Adrenal gland (tissue), 12 donors: Measurements from ENCODE around the gene TOR1AIP1. TPM values are rescaled to one million over a fixed set of nuclear protein-coding genes. Genes with fewer than 3 reads are reported as not detected.

ENCODE experiments used
- DNase-seq, 7 donors: peaks; one replicate each; pipeline ENCODE4 v3.0.0-alpha.2; 2019 to 2020
- H3K27ac ChIP-seq, 5 donors: fragments of 200-600 bp; sonication (generic) in 4 of 5; 1 replicate in 3 of 5; 2 replicates in 2 of 5; pipeline versions ENCODE4 v1.5.1 to v1.8.0; 2016 to 2020; ENCODE audit warnings: mild to moderate bottlenecking in 1 of 5
- H3K27me3 ChIP-seq: fragments of 200-600 bp; 2 replicates; pipeline ENCODE4 v1.8.0; 2021
- H3K36me3 ChIP-seq, 2 donors: fragments of 200-600 bp; replicated peaks in 1 of 2; 1 replicate in 1 of 2; 2 replicates in 1 of 2; pipeline versions ENCODE4 v1.5.1 to v1.8.0; 2018 to 2022
- H3K4me1 ChIP-seq, 2 donors: fragments of 200-600 bp; replicated peaks in 1 of 2; 1 replicate in 1 of 2; 2 replicates in 1 of 2; pipeline versions ENCODE4 v1.5.1 to v1.8.0; 2018 to 2021
- H3K4me3 ChIP-seq, 4 donors: fragments of 200-600 bp; sonication (generic) in 3 of 4; one replicate each; pipeline ENCODE4 v1.5.1; 2016 to 2018
- H3K9me3 ChIP-seq, 3 donors: fragments of 200-600 bp; sonication (generic) in 1 of 3; replicated peaks in 1 of 3; 1 replicate in 2 of 3; 2 replicates in 1 of 3; pipeline versions ENCODE4 v1.5.1 to v1.8.0; 2016 to 2021
- POLR2A ChIP-seq, 2 donors: fragments of 450-650 bp; IDR thresholded peaks; one replicate each; pipeline ENCODE4 v1.6.1; 2017; ENCODE audit warnings: antibody characterized with exemption in 2 of 2, mild to moderate bottlenecking in 2 of 2, moderate library complexity in 1 of 2
- whole genome bisulfite sequencing, 4 donors: extraction: QIAGEN DNeasy Blood & Tissue Kit in 2 of 4; methylation state at CpG; one replicate each; pipeline versions ENCODE4 v1.1.5 to v1.1.7; 2013 to 2017; 5-methylcytosine and 5-hydroxymethylcytosine counted together
- intact Hi-C, 2 donors: fragments of 100-400 bp; cut with DNase I; formaldehyde crosslinking; loops; one replicate each; pipeline versions ENCODE4 v1.14.1 to v1.15.0; 2022 to 2023
- polyA plus RNA-seq, 3 donors: library from polyadenylated mRNA; stranded (reverse); fragments of 200-250 nt in 2 of 3; fragments of 350-450 nt in 1 of 3; fragmentation: Illumina TruSeq in 1 of 3; extraction: RNeasy Lipid Tissue Mini Kit (QIAGEN cat#74804) in 1 of 3; gene quantifications; one replicate each; pipeline ENCODE4 v1.2.3, GENCODE V29; 2013 to 2014
- total RNA-seq, 9 donors: library from RNA; depleted of rRNA in 4 of 9; stranded (reverse); fragments of >200 nt in 4 of 9; fragments of 120-200 nt in 1 of 9; fragmentation: NEBNext Ultra II Directional in 1 of 9; extraction: Animal tissue kit (Norgen Biotek cat#: 25700) in 1 of 9; gene quantifications; one replicate each; pipeline versions ENCODE4 v1.1.0 to v1.2.4, GENCODE V29; 2013 to 2023
- TF ChIP-seq, protein P1 (sequence below), 6 experiments: fragments of 450-650 bp in 4 of 6; fragments of 200-600 bp in 2 of 6; sonication (generic) in 1 of 6; IDR thresholded peaks; 1 replicate in 5 of 6; 2 replicates in 1 of 6; pipeline versions ENCODE4 v1.5.1 to v1.8.0; 2016 to 2021; ENCODE audit warnings: antibody characterized with exemption in 6 of 6, mild to moderate bottlenecking in 2 of 6, moderate library complexity in 1 of 6
- donor health status: healthy with polysubstance abuse.
- donor health status: Bipolar disorder and iron deficiency.
- donor health status: DM: yes; HTN: yes; CAD: no.
- donor health status: DM: no; HTN: no; CAD: no.
- donor health status: DM: no; HTN: no; CAD: no.
- donor health status: DM: yes; HTN: yes; CAD: no.

TOR1AIP1 gene
- total and polyA plus RNA-seq, 12 donors, result 22.5 to 99.6 (median 58.1) TPM

- Histone ChIP-seq H3K27ac (peak overlapping the region; percentile 99 to 100 (median 100)), H3K36me3 (peaks cover 0 to 19% of the 10 kb centered on the region in 2 donors), H3K27me3 (no peaks in the 10 kb centered on the region), H3K4me3 (peak overlapping the region; percentile 42 to 91 (median 68)), H3K9me3 (no peaks in the 10 kb centered on the region), H3K4me1 (peaks cover 17 to 50% of the 10 kb centered on the region in 2 donors)
- no peak for TF ChIP-seq POLR2A (IDR thresholded peaks at IDR 0.05)
- TF ChIP-seq, protein P1, sequence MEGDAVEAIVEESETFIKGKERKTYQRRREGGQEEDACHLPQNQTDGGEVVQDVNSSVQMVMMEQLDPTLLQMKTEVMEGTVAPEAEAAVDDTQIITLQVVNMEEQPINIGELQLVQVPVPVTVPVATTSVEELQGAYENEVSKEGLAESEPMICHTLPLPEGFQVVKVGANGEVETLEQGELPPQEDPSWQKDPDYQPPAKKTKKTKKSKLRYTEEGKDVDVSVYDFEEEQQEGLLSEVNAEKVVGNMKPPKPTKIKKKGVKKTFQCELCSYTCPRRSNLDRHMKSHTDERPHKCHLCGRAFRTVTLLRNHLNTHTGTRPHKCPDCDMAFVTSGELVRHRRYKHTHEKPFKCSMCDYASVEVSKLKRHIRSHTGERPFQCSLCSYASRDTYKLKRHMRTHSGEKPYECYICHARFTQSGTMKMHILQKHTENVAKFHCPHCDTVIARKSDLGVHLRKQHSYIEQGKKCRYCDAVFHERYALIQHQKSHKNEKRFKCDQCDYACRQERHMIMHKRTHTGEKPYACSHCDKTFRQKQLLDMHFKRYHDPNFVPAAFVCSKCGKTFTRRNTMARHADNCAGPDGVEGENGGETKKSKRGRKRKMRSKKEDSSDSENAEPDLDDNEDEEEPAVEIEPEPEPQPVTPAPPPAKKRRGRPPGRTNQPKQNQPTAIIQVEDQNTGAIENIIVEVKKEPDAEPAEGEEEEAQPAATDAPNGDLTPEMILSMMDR (IDR thresholded peaks at IDR 0.05), result no peak
- intact Hi-C loops, result loop anchor here in 1 of 2 donors (10.0 kb wide), 1 partner anchor 73 kb away; the partner anchor contains the start of gene CEP350
- WGBS, 4 donors, result 1 to 3% (median 2%) methylated on average over 21 to 22 of the region's 22 CpGs
- DNase-seq, result peak in 6 of 7 donors; percentile 91 to 96 (median 95)
Measured at GRCh38 chr1:179881642-179882252, 338 bp upstream of the TOR1AIP1 start.

GRCh38 chr1:179883040-179883744, 1.1 kb downstream of the TOR1AIP1 start:
- peak overlapping the region; percentile 42 to 94 (median 87) for H3K4me3 ChIP-seq
- intact Hi-C loops, result loop anchor here in 1 of 2 donors (10.0 kb wide), 1 partner anchor 72 kb away; the partner anchor contains the start of gene CEP350
- 0 to 1% (median 1%) methylated on average over 17 to 26 of the region's 26 CpGs for WGBS, 4 donors
- no peak for TF ChIP-seq POLR2A (IDR thresholded peaks at IDR 0.05)
- TF ChIP-seq, protein P1 (IDR thresholded peaks at IDR 0.05), result no peak
- no peaks in the 10 kb centered on the region for H3K9me3 ChIP-seq
- peak overlapping the region; percentile 76 to 100 (median 99) for H3K27ac ChIP-seq
- H3K36me3 ChIP-seq, result peaks cover 0 to 19% of the 10 kb centered on the region in 2 donors
- no peaks in the 10 kb centered on the region for H3K27me3 ChIP-seq
- H3K4me1 ChIP-seq, result peaks cover 17 to 55% of the 10 kb centered on the region in 2 donors
- no peak for DNase-seq

DNA sequence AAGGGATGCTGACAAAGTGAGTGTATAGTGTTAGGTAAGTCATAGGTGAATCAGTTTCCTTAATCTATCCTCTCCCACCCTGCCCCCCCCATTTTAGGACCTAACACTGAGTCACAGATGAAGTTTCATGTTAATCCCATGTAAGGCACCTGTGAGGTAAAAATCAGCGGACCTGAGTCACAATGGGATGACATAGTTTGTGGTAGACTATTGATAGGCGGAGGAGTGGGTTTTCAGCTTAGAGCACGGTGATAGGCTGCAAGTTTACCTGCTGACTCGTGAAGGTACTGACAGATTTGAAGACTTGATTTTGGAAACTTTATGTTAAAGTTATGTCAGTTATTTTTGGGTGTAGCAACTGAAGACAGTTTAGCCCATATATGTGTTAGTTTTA, 1.7 kb downstream of the TOR1AIP1 start:
- H3K27me3 ChIP-seq, result no peaks in the 10 kb centered on the region
- 21 to 38% (median 25%) methylated on average over 4 of the region's 4 CpGs for WGBS, 4 donors
- H3K27ac ChIP-seq, result peak overlapping the region in 2 of 5 donors; percentile 99 to 100
- no peak for TF ChIP-seq POLR2A (IDR thresholded peaks at IDR 0.05)
- TF ChIP-seq, protein P1 (IDR thresholded peaks at IDR 0.05), result no peak
- peaks cover 0 to 19% of the 10 kb centered on the region in 2 donors for H3K36me3 ChIP-seq
- peak overlapping the region in 1 of 4 donors; percentile 91 for H3K4me3 ChIP-seq
- H3K4me1 ChIP-seq, result peaks cover 17 to 57% of the 10 kb centered on the region in 2 donors
- no peaks in the 10 kb centered on the region for H3K9me3 ChIP-seq
- DNase-seq, result no peak
- intact Hi-C loops, result loop anchor here in 1 of 2 donors (10.0 kb wide), 1 partner anchor 71 kb away; the partner anchor contains the start of gene CEP350

GRCh38 chr1:179888071-179888470, 6.0 kb downstream of the TOR1AIP1 start:
- H3K4me1 ChIP-seq, result peaks cover 9 to 48% of the 10 kb centered on the region in 2 donors
- peak overlapping the region in 1 of 4 donors; percentile 4 for H3K4me3 ChIP-seq
- no peak for DNase-seq
- H3K36me3 ChIP-seq, result peaks cover 0 to 47% of the 10 kb centered on the region in 2 donors
- no peak overlapping the region for H3K27ac ChIP-seq
- TF ChIP-seq POLR2A (IDR thresholded peaks at IDR 0.05), result no peak
- TF ChIP-seq, protein P1 (IDR thresholded peaks at IDR 0.05), result no peak
- no peaks in the 10 kb centered on the region for H3K9me3 ChIP-seq
- intact Hi-C loops, result loop anchor here in 1 of 2 donors (10.0 kb wide), 1 partner anchor 67 kb away; the partner anchor contains the start of gene CEP350
- WGBS, 4 donors, result 67 to 78% (median 77%) methylated on average over 2 of the region's 2 CpGs
- H3K27me3 ChIP-seq, result no peaks in the 10 kb centered on the region
